ENCODE data around the gene CYP26A1.
A peak's percentile ranks its signal among the peaks of the same experiment; 100 is the strongest.
"Not testable (repeated sequence)": the region's sequence is repeated elsewhere in the genome, so short reads cannot be mapped to it uniquely, and the experiment has no call there.

Gene CYP26A1

GRCh38 chr10:93080350-93081046 is 6.8 kb downstream of the CYP26A1 start:
- DNase-seq, result peak; percentile 46

GRCh38 chr10:93081318-93081717 is 7.6 kb downstream of the CYP26A1 start:
- no peak for DNase-seq

- no peak for DNase-seq
These were observed 8.1 kb downstream of the CYP26A1 start for GRCh38 chr10:93081834-93082233.

- DNase-seq, result no peak
These were observed 10.2 kb downstream of the CYP26A1 start for GRCh38 chr10:93083743-93084539.

GRCh38 chr10:93085272-93085859 is 11.7 kb downstream of the CYP26A1 start:
- no peak for DNase-seq

GRCh38 chr10:93086289-93086688 is 12.6 kb downstream of the CYP26A1 start:
- DNase-seq, result no peak

GRCh38 chr10:93087846-93088245 is 14.2 kb downstream of the CYP26A1 start:
- no peak for DNase-seq

GRCh38 chr10:93088466-93088865 is 14.8 kb downstream of the CYP26A1 start:
- no peak for DNase-seq

GRCh38 chr10:93090619-93091018 is 16.9 kb downstream of the CYP26A1 start:
- no peak for DNase-seq

GRCh38 chr10:93091960-93092359 is 18.3 kb downstream of the CYP26A1 start:
- no peak for DNase-seq

GRCh38 chr10:93095225-93095624 is 21.5 kb downstream of the CYP26A1 start:
- no peak for DNase-seq

GRCh38 chr10:93096901-93097300 is 23.2 kb downstream of the CYP26A1 start:
- no peak for DNase-seq

GRCh38 chr10:93097386-93097785 is 23.7 kb downstream of the CYP26A1 start:
- DNase-seq, result no peak

- no peak for DNase-seq
These were observed 25.1 kb downstream of the CYP26A1 start for GRCh38 chr10:93098816-93099215.

GRCh38 chr10:93099670-93100069 is 26.0 kb downstream of the CYP26A1 start:
- DNase-seq, result no peak

GRCh38 chr10:93101148-93101547 is 27.5 kb downstream of the CYP26A1 start:
- not testable (repeated sequence) for DNase-seq

- no peak for DNase-seq
These were observed 30.3 kb downstream of the CYP26A1 start for GRCh38 chr10:93103953-93104352.

- no peak for DNase-seq
These were observed 33.0 kb downstream of the CYP26A1 start for GRCh38 chr10:93106631-93107072.

- DNase-seq, result no peak
These were observed 36.9 kb downstream of the CYP26A1 start for GRCh38 chr10:93110472-93111146.

- no peak for DNase-seq
These were observed 39.3 kb downstream of the CYP26A1 start for GRCh38 chr10:93113042-93113441.

GRCh38 chr10:93115661-93116383 is 42.1 kb downstream of the CYP26A1 start:
- peak; percentile 58 for DNase-seq

GRCh38 chr10:93121311-93121710 is 47.6 kb downstream of the CYP26A1 start:
- DNase-seq, result no peak

GRCh38 chr10:93123766-93124165 is 50.1 kb downstream of the CYP26A1 start:
- DNase-seq, result no peak

Measured in CD4-positive, alpha-beta T cell treated with Interleukin-4 for 4 hours (primary cell).